Renal cortical epithelial cell (primary cell): ENCODE results near the gene TNFSF10. TPM values are rescaled to one million over a fixed set of nuclear protein-coding genes. Genes with fewer than 3 reads are reported as not detected.
A peak's percentile ranks its signal among the peaks of the same experiment; 100 is the strongest.
"Not testable (repeated sequence)": the region's sequence is repeated elsewhere in the genome, so short reads cannot be mapped to it uniquely, and the experiment has no call there.

Experiments
- DNase-seq: peaks from one replicate; pipeline ENCODE4 v3.0.0-alpha.2; 2011; ENCODE audit warnings: low read depth
- total RNA-seq: library from RNA; depleted of rRNA; stranded (reverse); fragments of >200 nt; gene quantifications from 2 replicates; pipeline ENCODE4 v1.2.3, GENCODE V29; 2014

The TNFSF10 gene
- total RNA-seq, 1 donor from 2014 or later: 575 TPM

GRCh38 chr3:172544404-172544803, 21.2 kb upstream of the TNFSF10 start:
- no peak for DNase-seq

- DNase-seq: no peak
Measured at GRCh38 chr3:172543884-172544283, 20.7 kb upstream of the TNFSF10 start.

GRCh38 chr3:172543419-172543818, 20.2 kb upstream of the TNFSF10 start:
- DNase-seq: peak; percentile 53

GRCh38 chr3:172542999-172543398, 19.8 kb upstream of the TNFSF10 start:
- peak; percentile 46 for DNase-seq

GRCh38 chr3:172541945-172542488, 18.8 kb upstream of the TNFSF10 start:
- DNase-seq: no peak

- DNase-seq: no peak
Measured at GRCh38 chr3:172540049-172540448, 16.8 kb upstream of the TNFSF10 start.

GRCh38 chr3:172539273-172539672, 16.0 kb upstream of the TNFSF10 start:
- DNase-seq: no peak

- DNase-seq: no peak
Measured at GRCh38 chr3:172538368-172539151, 15.3 kb upstream of the TNFSF10 start.

- no peak for DNase-seq
Measured at GRCh38 chr3:172537507-172538158, 14.4 kb upstream of the TNFSF10 start.

GRCh38 chr3:172536993-172537419, 13.8 kb upstream of the TNFSF10 start:
- no peak for DNase-seq

GRCh38 chr3:172536505-172536904, 13.3 kb upstream of the TNFSF10 start:
- DNase-seq: no peak

- peak; percentile 49 for DNase-seq
Measured at GRCh38 chr3:172530566-172530965, 7.3 kb upstream of the TNFSF10 start.

GRCh38 chr3:172530101-172530561, 6.9 kb upstream of the TNFSF10 start:
- no peak for DNase-seq

GRCh38 chr3:172528677-172529076, 5.4 kb upstream of the TNFSF10 start:
- DNase-seq: no peak

GRCh38 chr3:172527306-172527705, 4.1 kb upstream of the TNFSF10 start:
- DNase-seq: peak; percentile 73

- DNase-seq: no peak
Measured at GRCh38 chr3:172525116-172525613, 1.9 kb upstream of the TNFSF10 start.

- peak; percentile 73 for DNase-seq
Measured at GRCh38 chr3:172524611-172525010, 1.4 kb upstream of the TNFSF10 start.

- not testable (repeated sequence) for DNase-seq
Measured at GRCh38 chr3:172521837-172522726, 1.1 kb downstream of the TNFSF10 start.

GRCh38 chr3:172520301-172520831, 2.9 kb downstream of the TNFSF10 start:
- peak; percentile 95 for DNase-seq

GRCh38 chr3:172519740-172520139, 3.5 kb downstream of the TNFSF10 start:
- DNase-seq: no peak

- DNase-seq: no peak
Measured at GRCh38 chr3:172518929-172519640, 4.1 kb downstream of the TNFSF10 start.
